Spleen (tissue), 11 donors: ENCODE data around the gene USHBP1. TPM values are rescaled to one million over a fixed set of nuclear protein-coding genes. Genes with fewer than 3 reads are reported as not detected.

ENCODE experiments used
- DNase-seq: peaks from one replicate; pipeline ENCODE4 v3.0.0-alpha.2; 2020
- H3K27ac ChIP-seq, 8 donors: fragments of 200-600 bp; sonication (generic) in 7 of 8; 1 replicate in 4 of 8; 2 replicates in 4 of 8; pipeline versions ENCODE4 v1.5.0 to v1.8.0; 2016 to 2021; ENCODE audit warnings: inconsistent platforms in 4 of 8, mild to moderate bottlenecking in 4 of 8, moderate library complexity in 1 of 8
- H3K27me3 ChIP-seq, 7 donors: fragments of 200-600 bp; sonication (generic) in 6 of 7; replicated peaks in 1 of 7; 1 replicate in 4 of 7; 2 replicates in 3 of 7; pipeline versions ENCODE4 v1.5.0 to v1.8.0; 2016 to 2021; ENCODE audit warnings: inconsistent platforms in 3 of 7, mild to moderate bottlenecking in 1 of 7
- H3K36me3 ChIP-seq, 6 donors: fragments of 200-600 bp; sonication (generic) in 5 of 6; 1 replicate in 4 of 6; 2 replicates in 2 of 6; pipeline versions ENCODE4 v1.5.0 to v1.8.0; 2016 to 2021; ENCODE audit warnings: inconsistent platforms in 2 of 6
- H3K4me1 ChIP-seq, 6 donors: fragments of 200-600 bp; sonication (generic) in 5 of 6; 1 replicate in 3 of 6; 2 replicates in 3 of 6; pipeline versions ENCODE4 v1.5.0 to v1.8.0; 2016 to 2021; ENCODE audit warnings: inconsistent platforms in 3 of 6
- H3K4me3 ChIP-seq, 8 donors: fragments of 200-600 bp; sonication (generic) in 7 of 8; 1 replicate in 4 of 8; 2 replicates in 4 of 8; pipeline versions ENCODE4 v1.5.0 to v1.8.0; 2016 to 2021; ENCODE audit warnings: inconsistent platforms in 4 of 8, mild to moderate bottlenecking in 4 of 8, moderate library complexity in 2 of 8
- H3K9me3 ChIP-seq, 8 donors: fragments of 200-600 bp; sonication (generic) in 7 of 8; 1 replicate in 4 of 8; 2 replicates in 4 of 8; pipeline versions ENCODE4 v1.5.0 to v1.8.0; 2016 to 2021; ENCODE audit warnings: inconsistent platforms in 4 of 8
- CTCF ChIP-seq, 11 experiments: fragments of 200-600 bp in 7 of 11; fragments of 450-650 bp in 4 of 11; sonication (generic) in 4 of 11; IDR thresholded peaks in 8 of 11; conservative IDR thresholded peaks in 3 of 11; 1 replicate in 7 of 11; 2 replicates in 4 of 11; pipeline versions ENCODE4 v1.4.0 to v1.8.0; 2016 to 2021; ENCODE audit warnings: antibody characterized with exemption in 11 of 11, inconsistent platforms in 4 of 11, mild to moderate bottlenecking in 1 of 11
- POLR2A ChIP-seq, 3 donors: fragments of 450-650 bp; IDR thresholded peaks; one replicate each; pipeline ENCODE4 v1.5.1; 2017; ENCODE audit warnings: antibody characterized with exemption in 3 of 3, mild to moderate bottlenecking in 1 of 3
- POLR2AphosphoS5 ChIP-seq, 3 donors: sonication (generic); formaldehyde crosslinking; IDR thresholded peaks; one replicate each; pipeline ENCODE4 v1.5.1; 2017; ENCODE audit warnings: antibody characterized with exemption in 3 of 3
- WGBS, 5 donors: extraction: QIAGEN DNeasy Blood & Tissue Kit in 3 of 5; methylation state at CpG; one replicate each; pipeline versions ENCODE4 v1.1.5 to v1.1.7; 2013 to 2018; 5-methylcytosine and 5-hydroxymethylcytosine counted together
- intact Hi-C: fragments of 100-400 bp; cut with DNase I; formaldehyde crosslinking; loops from one replicate; pipeline ENCODE4 v1.15.0; 2023; ENCODE audit warnings: low total_unique reads
- polyA plus RNA-seq, 3 donors: library from polyadenylated mRNA; stranded (reverse); fragments of 200-250 nt; gene quantifications; one replicate each; pipeline ENCODE4 v1.2.1, GENCODE V29; 2013
- total RNA-seq, 7 donors: library from RNA; depleted of rRNA in 3 of 7; stranded (reverse); fragments of >200 nt in 3 of 7; fragmentation: NEBNext Ultra II Directional in 4 of 7; extraction: Animal tissue kit (Norgen Biotek cat#: 25700) in 4 of 7; gene quantifications; one replicate each; pipeline versions ENCODE4 v1.1.0 to v1.2.1, GENCODE V29; 2016 to 2021
- donor health status: healthy with polysubstance abuse.
- donor health status: DM: no; HTN: no; CAD: no; lungs with moderate emphysema.
- donor health status: DM: no; HTN: no; CAD: no.
- donor health status: Bipolar disorder and iron deficiency.
- donor health status: healthy.
- donor health status: DM: no; HTN: no; CAD: no.
- donor health status: DM: yes; HTN: yes; CAD: no.

Gene USHBP1
- total and polyA plus RNA-seq, 10 donors = 3.1 to 16.6 (median 8.3) TPM

GRCh38 chr19:17235300-17235970 is 29.1 kb downstream of the USHBP1 start:
- peak overlapping the region; percentile 38 to 89 (median 78) for H3K27ac ChIP-seq
- no peaks in the 10 kb centered on the region for H3K9me3 ChIP-seq
- WGBS, 5 donors = 0 to 11% (median 1%) methylated on average over 9 to 80 of the region's 80 CpGs
- peaks cover 0 to 43% (median 8%) of the 10 kb centered on the region in 6 donors for H3K36me3 ChIP-seq
- peaks cover 13 to 32% (median 28%) of the 10 kb centered on the region in 6 donors for H3K4me1 ChIP-seq
- TF ChIP-seq CTCF (IDR thresholded peaks at IDR 0.05 in 8 of 11, conservative IDR thresholded peaks at IDR 0.05 in 3 of 11) (peak in 8 of 11 experiments; percentile 39 to 80 (median 62)), POLR2AphosphoS5 (IDR thresholded peaks at IDR 0.05) (peak; percentile 56 to 77 (median 70)), POLR2A (IDR thresholded peaks at IDR 0.05) (no peak)
- intact Hi-C loops = no loop called here
- DNase-seq = peak; percentile 96
- no peaks in the 10 kb centered on the region for H3K27me3 ChIP-seq
- peak overlapping the region; percentile 47 to 85 (median 58) for H3K4me3 ChIP-seq

- DNase-seq = peak; percentile 88
- H3K27ac ChIP-seq = peak overlapping the region; percentile 38 to 89 (median 78)
- peaks cover 13 to 32% (median 28%) of the 10 kb centered on the region in 6 donors for H3K4me1 ChIP-seq
- no peaks in the 10 kb centered on the region for H3K9me3 ChIP-seq
- H3K4me3 ChIP-seq = peak overlapping the region; percentile 47 to 85 (median 58)
- peaks cover 0 to 42% (median 8%) of the 10 kb centered on the region in 6 donors for H3K36me3 ChIP-seq
- no peak for TF ChIP-seq POLR2AphosphoS5 (IDR thresholded peaks at IDR 0.05)
- no peak for TF ChIP-seq POLR2A (IDR thresholded peaks at IDR 0.05)
- no peak for TF ChIP-seq CTCF (IDR thresholded peaks at IDR 0.05 in 8 of 11, conservative IDR thresholded peaks at IDR 0.05 in 3 of 11)
- intact Hi-C loops = no loop called here
- WGBS, 5 donors = 10 to 26% (median 13%) methylated on average over 8 to 11 of the region's 11 CpGs
- no peaks in the 10 kb centered on the region for H3K27me3 ChIP-seq
These were observed 29.6 kb downstream of the USHBP1 start for GRCh38 chr19:17234911-17235299.

GRCh38 chr19:17232258-17232657 is 32.3 kb downstream of the USHBP1 start:
- no peak for DNase-seq
- Histone ChIP-seq H3K9me3 (no peaks in the 10 kb centered on the region), H3K27ac (no peak overlapping the region), H3K4me1 (peaks cover 13 to 40% (median 33%) of the 10 kb centered on the region in 6 donors), H3K36me3 (peaks cover 0 to 50% (median 10%) of the 10 kb centered on the region in 6 donors), H3K27me3 (no peaks in the 10 kb centered on the region), H3K4me3 (no peak overlapping the region)
- TF ChIP-seq CTCF (IDR thresholded peaks at IDR 0.05 in 8 of 11, conservative IDR thresholded peaks at IDR 0.05 in 3 of 11) = no peak
- peak in 1 of 3 donors; percentile 31 for TF ChIP-seq POLR2AphosphoS5 (IDR thresholded peaks at IDR 0.05)
- WGBS, 5 donors = 91 to 96% (median 93%) methylated on average over 25 of the region's 25 CpGs
- intact Hi-C loops = no loop called here

- DNase-seq = no peak
- intact Hi-C loops = no loop called here
- H3K27ac ChIP-seq = no peak overlapping the region
- peaks cover 0 to 50% (median 10%) of the 10 kb centered on the region in 6 donors for H3K36me3 ChIP-seq
- no peaks in the 10 kb centered on the region for H3K27me3 ChIP-seq
- TF ChIP-seq POLR2AphosphoS5 (IDR thresholded peaks at IDR 0.05) (no peak), POLR2A (IDR thresholded peaks at IDR 0.05) (no peak), CTCF (IDR thresholded peaks at IDR 0.05 in 8 of 11, conservative IDR thresholded peaks at IDR 0.05 in 3 of 11) (no peak)
- peaks cover 13 to 36% (median 31%) of the 10 kb centered on the region in 6 donors for H3K4me1 ChIP-seq
- H3K4me3 ChIP-seq = no peak overlapping the region
- no peaks in the 10 kb centered on the region for H3K9me3 ChIP-seq
- 89 to 98% (median 95%) methylated on average over 3 of the region's 3 CpGs for WGBS, 5 donors
These were observed 34.7 kb downstream of the USHBP1 start for GRCh38 chr19:17229890-17230289.
